IMR-90 (cell line): Measurements from ENCODE around the gene GTF2F2.

Experiments used
- CTCF ChIP-seq: conservative IDR thresholded peaks from 2 replicates; pipeline ENCODE4 v1.5.1; 2012; ENCODE audit warnings: mild to moderate bottlenecking, low read depth, low read length, improper control_type of control experiment
- FOS ChIP-seq: fragments of 150-350 bp; IDR thresholded peaks from 2 replicates; pipeline ENCODE4 v1.6.1; 2016; ENCODE audit warnings: low read depth, low read length
- MAZ ChIP-seq: IDR thresholded peaks from 2 replicates; pipeline ENCODE4 v1.6.1; 2012; ENCODE audit warnings: low read depth, mild to moderate bottlenecking, low read length, improper control_type of control experiment, moderate library complexity, borderline replicate concordance
- POLR2A ChIP-seq: IDR thresholded peaks from 2 replicates; pipeline ENCODE4 v1.6.1; 2012; ENCODE audit warnings: mild to moderate bottlenecking, low read depth, low read length
- RFX5 ChIP-seq: IDR thresholded peaks from 2 replicates; pipeline ENCODE4 v1.8.0; 2012; ENCODE audit warnings: low read depth, mild to moderate bottlenecking, low read length, moderate library complexity
- SMC3 ChIP-seq: fragments of 150-350 bp; IDR thresholded peaks from 2 replicates; pipeline ENCODE4 v1.6.1; 2016; ENCODE audit warnings: low read depth, mild to moderate bottlenecking, antibody characterized with exemption, low read length, moderate library complexity

- TF ChIP-seq FOS (no peak), CTCF (no peak), MAZ (no peak), SMC3 (no peak), RFX5 (no peak), POLR2A (no peak)
Measured at GRCh38 chr13:45222516-45222915, 102.2 kb downstream of the GTF2F2 start.
